ENCODE measurements around the gene CHCHD10. TPM values are rescaled to one million over a fixed set of nuclear protein-coding genes. Genes with fewer than 3 reads are reported as not detected.
A peak's percentile ranks its signal among the peaks of the same experiment; 100 is the strongest.

The CHCHD10 gene
- total RNA-seq, 1 donor from 2014 or later, result 62.2 TPM

GRCh38 chr22:23786752-23787599, 19.2 kb upstream of the CHCHD10 start, which contains the start of gene SMARCB1:
TSS of gene SMARCB1 (plus strand) at chr22:23786966. CDS start at chr22:23787170, 204 bp downstream.
- no peak for TF ChIP-seq CTCF (IDR thresholded peaks at IDR 0.05)
- H3K36me3 Mint-ChIP-seq (ENCODE audit: low read depth), result no peaks in the 10 kb centered on the region
- DNase-seq (ENCODE audit: low spot score), result no peak
- H3K4me3 Mint-ChIP-seq (ENCODE audit: unreplicated experiment), result peak within 1 kb of the TSS; percentile 83
- H3K27ac Mint-ChIP-seq (ENCODE audit: unreplicated experiment), result peak within 1 kb of the TSS; percentile 91
- no peaks in the 10 kb centered on the region for H3K27me3 Mint-ChIP-seq (ENCODE audit: low read depth)
- peaks cover 52% of the 10 kb centered on the region for H3K4me1 Mint-ChIP-seq (ENCODE audit: low read depth)
- H3K9me3 Mint-ChIP-seq (ENCODE audit: low read depth), result no peaks in the 10 kb centered on the region

- H3K27ac Mint-ChIP-seq (ENCODE audit: unreplicated experiment), result peak overlapping the region; percentile 91
- TF ChIP-seq CTCF (IDR thresholded peaks at IDR 0.05), result no peak
- peaks cover 54% of the 10 kb centered on the region for H3K4me1 Mint-ChIP-seq (ENCODE audit: low read depth)
- no peak for DNase-seq (ENCODE audit: low spot score)
- no peaks in the 10 kb centered on the region for H3K36me3 Mint-ChIP-seq (ENCODE audit: low read depth)
- H3K9me3 Mint-ChIP-seq (ENCODE audit: low read depth), result no peaks in the 10 kb centered on the region
- no peaks in the 10 kb centered on the region for H3K27me3 Mint-ChIP-seq (ENCODE audit: low read depth)
- peak overlapping the region; percentile 83 for H3K4me3 Mint-ChIP-seq (ENCODE audit: unreplicated experiment)
These were observed 18.5 kb upstream of the CHCHD10 start for GRCh38 chr22:23786261-23786710.

- H3K27ac Mint-ChIP-seq (ENCODE audit: unreplicated experiment), result peak overlapping the region; percentile 67
- H3K9me3 Mint-ChIP-seq (ENCODE audit: low read depth), result no peaks in the 10 kb centered on the region
- H3K4me3 Mint-ChIP-seq (ENCODE audit: unreplicated experiment), result no peak overlapping the region
- H3K36me3 Mint-ChIP-seq (ENCODE audit: low read depth), result peaks cover 3% of the 10 kb centered on the region
- H3K4me1 Mint-ChIP-seq (ENCODE audit: low read depth), result peaks cover 55% of the 10 kb centered on the region
- DNase-seq (ENCODE audit: low spot score), result no peak
- H3K27me3 Mint-ChIP-seq (ENCODE audit: low read depth), result no peaks in the 10 kb centered on the region
- no peak for TF ChIP-seq CTCF (IDR thresholded peaks at IDR 0.05)
These were observed 16.5 kb upstream of the CHCHD10 start for GRCh38 chr22:23784215-23784732.

- H3K9me3 Mint-ChIP-seq (ENCODE audit: low read depth), result no peaks in the 10 kb centered on the region
- H3K36me3 Mint-ChIP-seq (ENCODE audit: low read depth), result peaks cover 3% of the 10 kb centered on the region
- H3K27me3 Mint-ChIP-seq (ENCODE audit: low read depth), result no peaks in the 10 kb centered on the region
- H3K4me1 Mint-ChIP-seq (ENCODE audit: low read depth), result peaks cover 51% of the 10 kb centered on the region
- H3K27ac Mint-ChIP-seq (ENCODE audit: unreplicated experiment), result no peak overlapping the region
- DNase-seq (ENCODE audit: low spot score), result no peak
- no peak for TF ChIP-seq CTCF (IDR thresholded peaks at IDR 0.05)
- H3K4me3 Mint-ChIP-seq (ENCODE audit: unreplicated experiment), result no peak overlapping the region
These were observed 15.7 kb upstream of the CHCHD10 start for GRCh38 chr22:23783265-23784150.

GRCh38 chr22:23782703-23783102, 14.9 kb upstream of the CHCHD10 start:
- H3K4me1 Mint-ChIP-seq (ENCODE audit: low read depth), result peaks cover 49% of the 10 kb centered on the region
- TF ChIP-seq CTCF (IDR thresholded peaks at IDR 0.05), result no peak
- no peak overlapping the region for H3K4me3 Mint-ChIP-seq (ENCODE audit: unreplicated experiment)
- H3K27ac Mint-ChIP-seq (ENCODE audit: unreplicated experiment), result no peak overlapping the region
- DNase-seq (ENCODE audit: low spot score), result no peak
- H3K27me3 Mint-ChIP-seq (ENCODE audit: low read depth), result no peaks in the 10 kb centered on the region
- peaks cover 3% of the 10 kb centered on the region for H3K36me3 Mint-ChIP-seq (ENCODE audit: low read depth)
- H3K9me3 Mint-ChIP-seq (ENCODE audit: low read depth), result no peaks in the 10 kb centered on the region

Measured in chondrocyte (in vitro differentiated cells).